Spleen (tissue), 7 donors: ENCODE data around the gene DOCK10.

Source experiments
- CTCF ChIP-seq, 11 experiments: fragments of 200-600 bp in 7 of 11; fragments of 450-650 bp in 4 of 11; sonication (generic) in 4 of 11; IDR thresholded peaks in 8 of 11; conservative IDR thresholded peaks in 3 of 11; 1 replicate in 7 of 11; 2 replicates in 4 of 11; pipeline versions ENCODE4 v1.4.0 to v1.8.0; 2016 to 2021; ENCODE audit warnings: antibody characterized with exemption in 11 of 11, inconsistent platforms in 4 of 11, mild to moderate bottlenecking in 1 of 11
- POLR2A ChIP-seq, 3 donors: fragments of 450-650 bp; IDR thresholded peaks; one replicate each; pipeline ENCODE4 v1.5.1; 2017; ENCODE audit warnings: antibody characterized with exemption in 3 of 3, mild to moderate bottlenecking in 1 of 3
- POLR2AphosphoS5 ChIP-seq, 3 donors: sonication (generic); formaldehyde crosslinking; IDR thresholded peaks; one replicate each; pipeline ENCODE4 v1.5.1; 2017; ENCODE audit warnings: antibody characterized with exemption in 3 of 3
- donor health status: DM: no; HTN: no; CAD: no; lungs with moderate emphysema.
- donor health status: DM: no; HTN: no; CAD: no.
- donor health status: DM: no; HTN: no; CAD: no.

- TF ChIP-seq POLR2A (IDR thresholded peaks at IDR 0.05): no peak
- no peak for TF ChIP-seq CTCF (IDR thresholded peaks at IDR 0.05 in 8 of 11, conservative IDR thresholded peaks at IDR 0.05 in 3 of 11)
- peak in 1 of 3 donors; percentile 9 for TF ChIP-seq POLR2AphosphoS5 (IDR thresholded peaks at IDR 0.05)
Observed at GRCh38 chr2:224999754-225000153, 42.5 kb downstream of the DOCK10 start.
